Measurements from ENCODE around the gene MED13L.
A peak's percentile ranks its signal among the peaks of the same experiment; 100 is the strongest.

DNA sequence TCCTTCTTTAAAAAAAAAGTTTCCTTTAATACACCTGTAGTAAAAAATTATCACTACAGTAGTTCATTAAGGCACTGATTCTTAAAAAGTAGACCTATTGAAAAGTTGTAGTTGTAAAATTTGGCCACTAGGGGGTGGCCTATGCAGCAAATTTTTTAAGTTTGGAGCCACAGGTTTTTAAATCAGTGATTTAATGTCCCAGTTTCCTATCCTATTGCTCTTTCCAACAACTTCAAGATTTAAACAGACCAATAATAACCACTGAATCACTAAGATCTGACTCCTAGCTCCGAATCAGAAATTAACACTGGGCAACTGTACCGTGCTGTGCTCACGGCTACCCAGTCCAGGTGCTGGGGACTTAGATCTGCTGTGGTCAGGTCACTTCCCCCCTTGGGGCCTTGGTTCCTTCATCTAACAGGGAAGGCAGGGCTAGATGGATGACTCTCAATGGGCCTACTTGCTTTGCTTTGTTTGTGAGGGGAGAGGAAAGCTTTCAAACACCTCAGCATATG, 279.3 kb downstream of the MED13L start:
- TF ChIP-seq EZH2 (IDR thresholded peaks at IDR 0.05; ENCODE audit: borderline replicate concordance, low read depth, low read length, poor library complexity, severe bottlenecking), result no peak
- TF ChIP-seq, protein P1, sequence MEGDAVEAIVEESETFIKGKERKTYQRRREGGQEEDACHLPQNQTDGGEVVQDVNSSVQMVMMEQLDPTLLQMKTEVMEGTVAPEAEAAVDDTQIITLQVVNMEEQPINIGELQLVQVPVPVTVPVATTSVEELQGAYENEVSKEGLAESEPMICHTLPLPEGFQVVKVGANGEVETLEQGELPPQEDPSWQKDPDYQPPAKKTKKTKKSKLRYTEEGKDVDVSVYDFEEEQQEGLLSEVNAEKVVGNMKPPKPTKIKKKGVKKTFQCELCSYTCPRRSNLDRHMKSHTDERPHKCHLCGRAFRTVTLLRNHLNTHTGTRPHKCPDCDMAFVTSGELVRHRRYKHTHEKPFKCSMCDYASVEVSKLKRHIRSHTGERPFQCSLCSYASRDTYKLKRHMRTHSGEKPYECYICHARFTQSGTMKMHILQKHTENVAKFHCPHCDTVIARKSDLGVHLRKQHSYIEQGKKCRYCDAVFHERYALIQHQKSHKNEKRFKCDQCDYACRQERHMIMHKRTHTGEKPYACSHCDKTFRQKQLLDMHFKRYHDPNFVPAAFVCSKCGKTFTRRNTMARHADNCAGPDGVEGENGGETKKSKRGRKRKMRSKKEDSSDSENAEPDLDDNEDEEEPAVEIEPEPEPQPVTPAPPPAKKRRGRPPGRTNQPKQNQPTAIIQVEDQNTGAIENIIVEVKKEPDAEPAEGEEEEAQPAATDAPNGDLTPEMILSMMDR (conservative IDR thresholded peaks at IDR 0.05; ENCODE audit: low read depth, low read length), result peak; percentile 83

All from A673 (cell line).